Loucy (cell line): ENCODE measurements around the gene FAM120B.

Experiments used
- EZH2phosphoT487 ChIP-seq: fragments of 200-600 bp; IDR thresholded peaks from 2 replicates; pipeline ENCODE4 v1.6.1; 2018; ENCODE audit warnings: antibody characterized with exemption, mild to moderate bottlenecking, moderate library complexity, borderline replicate concordance
- TF ChIP-seq, protein P1 (sequence below): fragments of 200-600 bp; sonication (generic); conservative IDR thresholded peaks from 2 replicates; pipeline ENCODE4 v1.5.1; 2014; ENCODE audit warnings: mild to moderate bottlenecking, antibody characterized with exemption, low read length

DNA sequence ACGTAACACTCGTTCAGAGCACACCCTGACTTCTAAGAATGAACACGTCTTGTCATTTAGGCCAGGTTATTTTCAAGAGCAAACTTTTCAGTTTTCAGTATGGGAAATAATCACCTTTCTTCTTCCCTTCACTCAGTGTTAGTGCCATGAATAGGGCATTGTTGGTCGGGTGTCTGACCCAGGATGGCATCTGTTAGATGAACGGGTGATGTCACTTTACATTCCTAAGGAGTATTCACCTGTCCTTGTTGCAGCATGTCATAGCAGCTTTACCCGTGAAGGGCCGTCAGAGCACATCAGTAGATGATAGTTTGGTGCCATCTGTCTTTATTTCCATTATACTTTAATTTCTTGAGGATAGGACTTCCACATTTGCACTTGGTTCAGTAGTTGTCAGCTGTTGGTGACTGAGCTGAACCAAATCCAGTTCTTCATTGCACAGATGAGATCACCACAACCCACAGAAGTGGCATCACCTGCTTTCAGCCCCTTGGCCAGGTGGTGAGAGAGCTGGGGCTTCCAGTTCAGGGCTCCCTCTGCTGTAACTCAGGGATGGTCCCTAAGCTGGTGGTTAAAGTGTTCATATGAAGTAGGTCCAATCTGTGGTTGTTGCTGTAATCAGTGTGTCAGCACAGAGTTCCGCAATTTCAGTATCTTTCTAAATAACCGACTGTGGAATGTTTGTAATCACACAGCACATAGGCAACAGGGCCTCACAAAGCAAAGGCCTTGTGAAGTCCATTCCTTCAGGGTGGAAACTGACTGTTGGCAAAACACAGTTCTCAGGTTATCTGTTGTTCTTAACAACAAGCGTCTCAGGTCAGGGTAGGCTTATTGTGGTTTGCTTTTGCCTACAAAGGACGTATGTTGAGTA is 68.2 kb downstream of the FAM120B start:
- TF ChIP-seq, protein P1, sequence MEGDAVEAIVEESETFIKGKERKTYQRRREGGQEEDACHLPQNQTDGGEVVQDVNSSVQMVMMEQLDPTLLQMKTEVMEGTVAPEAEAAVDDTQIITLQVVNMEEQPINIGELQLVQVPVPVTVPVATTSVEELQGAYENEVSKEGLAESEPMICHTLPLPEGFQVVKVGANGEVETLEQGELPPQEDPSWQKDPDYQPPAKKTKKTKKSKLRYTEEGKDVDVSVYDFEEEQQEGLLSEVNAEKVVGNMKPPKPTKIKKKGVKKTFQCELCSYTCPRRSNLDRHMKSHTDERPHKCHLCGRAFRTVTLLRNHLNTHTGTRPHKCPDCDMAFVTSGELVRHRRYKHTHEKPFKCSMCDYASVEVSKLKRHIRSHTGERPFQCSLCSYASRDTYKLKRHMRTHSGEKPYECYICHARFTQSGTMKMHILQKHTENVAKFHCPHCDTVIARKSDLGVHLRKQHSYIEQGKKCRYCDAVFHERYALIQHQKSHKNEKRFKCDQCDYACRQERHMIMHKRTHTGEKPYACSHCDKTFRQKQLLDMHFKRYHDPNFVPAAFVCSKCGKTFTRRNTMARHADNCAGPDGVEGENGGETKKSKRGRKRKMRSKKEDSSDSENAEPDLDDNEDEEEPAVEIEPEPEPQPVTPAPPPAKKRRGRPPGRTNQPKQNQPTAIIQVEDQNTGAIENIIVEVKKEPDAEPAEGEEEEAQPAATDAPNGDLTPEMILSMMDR, result no peak
- TF ChIP-seq EZH2phosphoT487, result no peak
